ENCODE measurements around the gene AP1G1.

Gene AP1G1

DNA sequence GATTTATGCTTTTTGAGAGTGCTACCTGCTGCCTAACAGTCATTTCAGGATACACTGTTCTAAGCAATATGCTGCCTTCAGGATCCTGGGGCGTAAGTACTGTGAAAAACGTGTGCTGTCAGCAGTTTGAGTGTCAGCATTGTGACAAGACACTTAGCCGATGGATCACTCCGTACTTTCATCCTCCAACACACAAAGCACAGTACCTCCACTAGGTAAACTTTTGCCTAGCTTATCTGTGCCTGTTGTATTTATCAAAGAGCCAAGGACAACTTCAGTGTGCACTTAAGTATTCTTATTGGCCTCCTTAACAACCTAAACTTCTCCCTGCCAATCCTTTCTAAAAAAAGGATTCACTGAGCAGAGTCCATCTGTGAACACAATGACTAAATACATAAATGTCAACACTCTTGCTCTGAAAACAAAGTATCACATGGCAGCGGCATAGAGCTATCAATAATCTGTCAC, 50.3 kb downstream of the AP1G1 start:
- DNase-seq (ENCODE audit: extremely low read depth in 1 of 2, low read depth in 1 of 2), result no peak

DNA sequence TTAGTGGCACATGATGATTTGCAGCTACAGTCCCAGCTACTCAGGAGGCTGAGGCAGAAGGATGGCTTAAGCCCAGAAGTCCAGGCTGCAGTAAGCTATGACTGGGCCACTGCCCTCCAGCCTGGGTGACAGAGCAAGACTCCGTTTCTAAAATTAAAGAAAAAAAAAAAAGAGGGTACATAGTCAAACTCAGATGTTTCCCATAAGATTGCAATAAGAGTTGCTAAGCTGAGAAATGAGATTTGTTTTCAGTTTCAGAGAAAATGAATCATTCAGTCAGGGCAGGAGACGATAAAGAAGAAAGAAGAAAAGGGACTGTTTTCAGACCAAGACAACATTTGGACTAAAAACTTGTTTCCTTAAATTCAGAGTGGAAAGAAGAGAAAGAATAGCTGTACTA, 54.0 kb downstream of the AP1G1 start:
- DNase-seq (ENCODE audit: extremely low read depth in 1 of 2, low read depth in 1 of 2), result no peak

DNA sequence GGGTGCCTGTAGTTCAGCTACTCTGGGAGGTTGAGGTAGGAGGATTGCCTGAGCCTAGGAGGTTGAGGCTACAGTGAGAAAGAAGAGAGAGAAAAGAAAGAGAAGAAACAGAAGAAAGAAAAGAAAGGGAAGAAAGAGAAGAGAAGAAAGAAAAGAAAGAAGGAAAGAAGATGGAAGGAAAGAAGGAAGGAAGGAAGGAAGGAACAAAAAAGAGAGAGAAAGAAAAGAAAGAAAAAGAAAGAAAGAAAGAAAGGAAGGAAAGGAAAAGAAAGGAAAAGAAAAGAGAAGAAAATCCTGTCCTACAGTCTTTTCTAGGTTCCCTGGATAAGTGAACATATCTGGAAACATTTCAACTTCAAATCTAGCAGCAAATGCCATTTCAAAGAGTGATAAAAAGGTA, 54.5 kb downstream of the AP1G1 start:
- no peak for DNase-seq (ENCODE audit: extremely low read depth in 1 of 2, low read depth in 1 of 2)

GRCh38 chr16:71748226-71748625, 60.4 kb downstream of the AP1G1 start:
- no peak for DNase-seq (ENCODE audit: extremely low read depth in 1 of 2, low read depth in 1 of 2)

DNA sequence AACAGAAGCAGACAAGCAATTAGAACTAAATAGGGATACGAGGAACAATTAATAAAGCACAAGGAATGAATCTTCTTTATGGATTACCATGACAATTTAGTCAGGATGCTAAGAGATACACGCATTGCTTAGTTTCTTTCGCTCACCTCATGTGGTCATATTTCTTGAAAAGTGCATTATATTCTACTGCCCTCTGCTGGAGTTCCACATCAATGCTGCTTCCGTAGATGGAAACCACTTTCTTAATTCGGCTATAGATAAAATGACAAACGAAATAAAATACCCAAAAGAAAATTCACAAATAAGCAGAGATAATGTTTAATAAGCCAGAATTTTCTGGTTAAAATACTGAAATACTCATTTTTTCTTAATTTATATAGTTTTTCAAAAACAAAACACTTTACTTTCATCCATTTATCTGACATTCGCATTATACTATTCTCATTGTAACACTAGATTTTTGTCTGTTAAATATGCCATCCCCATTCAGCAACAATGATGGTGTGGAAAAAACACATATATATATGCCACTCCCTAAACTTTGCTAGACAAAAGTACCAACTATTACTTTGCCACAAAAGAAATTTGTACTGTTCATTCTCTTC, 62.1 kb downstream of the AP1G1 start:
- DNase-seq (ENCODE audit: extremely low read depth in 1 of 2, low read depth in 1 of 2), result no peak

- no peak for DNase-seq (ENCODE audit: extremely low read depth in 1 of 2, low read depth in 1 of 2)
Observed at GRCh38 chr16:71738855-71739254, 69.8 kb downstream of the AP1G1 start.

GRCh38 chr16:71737501-71737900, 71.1 kb downstream of the AP1G1 start:
- DNase-seq (ENCODE audit: extremely low read depth in 1 of 2, low read depth in 1 of 2), result no peak

DNA sequence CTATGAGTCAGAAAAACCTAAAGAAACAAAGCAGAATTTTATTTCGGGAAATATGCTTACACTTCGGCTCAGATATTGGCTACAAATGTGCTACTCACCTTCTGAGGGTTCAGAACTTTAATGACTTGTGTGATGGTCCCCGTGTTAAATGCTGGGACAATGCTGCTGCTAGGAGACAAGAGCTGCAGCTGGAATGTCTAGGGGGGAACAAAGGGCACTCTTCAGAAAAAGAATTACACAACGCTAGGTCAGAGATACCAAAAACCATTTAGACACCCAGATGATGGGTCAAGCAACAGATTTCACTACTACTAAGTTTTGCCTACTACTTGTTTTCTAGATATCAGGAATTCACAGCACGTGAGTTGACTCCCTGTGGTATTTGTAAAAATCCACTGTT, 74.1 kb downstream of the AP1G1 start:
- DNase-seq (ENCODE audit: extremely low read depth in 1 of 2, low read depth in 1 of 2), result no peak

DNA sequence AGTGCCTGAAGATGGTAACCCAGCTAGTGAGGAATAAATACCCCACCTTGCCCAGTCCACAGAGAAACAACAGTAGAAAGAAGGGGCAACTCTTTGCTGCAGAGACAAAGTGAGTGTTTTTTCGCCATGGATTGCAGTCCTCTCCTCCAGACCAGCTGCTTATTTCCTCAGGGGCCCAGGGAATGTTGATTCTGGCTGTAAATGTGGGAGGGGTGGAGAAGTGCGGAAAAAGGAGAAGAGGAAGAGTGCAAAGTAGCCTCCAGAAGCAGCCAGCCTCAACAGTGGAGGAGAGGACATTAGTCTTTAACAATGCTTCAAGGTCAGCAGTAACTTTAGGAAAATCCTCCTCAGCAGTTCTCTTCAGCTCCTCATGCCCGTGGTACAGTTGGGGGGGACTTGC, 76.0 kb downstream of the AP1G1 start:
- DNase-seq (ENCODE audit: extremely low read depth in 1 of 2, low read depth in 1 of 2), result no peak

GRCh38 chr16:71727551-71728324, 80.9 kb downstream of the AP1G1 start:
- no peak for DNase-seq (ENCODE audit: extremely low read depth in 1 of 2, low read depth in 1 of 2)

DNA sequence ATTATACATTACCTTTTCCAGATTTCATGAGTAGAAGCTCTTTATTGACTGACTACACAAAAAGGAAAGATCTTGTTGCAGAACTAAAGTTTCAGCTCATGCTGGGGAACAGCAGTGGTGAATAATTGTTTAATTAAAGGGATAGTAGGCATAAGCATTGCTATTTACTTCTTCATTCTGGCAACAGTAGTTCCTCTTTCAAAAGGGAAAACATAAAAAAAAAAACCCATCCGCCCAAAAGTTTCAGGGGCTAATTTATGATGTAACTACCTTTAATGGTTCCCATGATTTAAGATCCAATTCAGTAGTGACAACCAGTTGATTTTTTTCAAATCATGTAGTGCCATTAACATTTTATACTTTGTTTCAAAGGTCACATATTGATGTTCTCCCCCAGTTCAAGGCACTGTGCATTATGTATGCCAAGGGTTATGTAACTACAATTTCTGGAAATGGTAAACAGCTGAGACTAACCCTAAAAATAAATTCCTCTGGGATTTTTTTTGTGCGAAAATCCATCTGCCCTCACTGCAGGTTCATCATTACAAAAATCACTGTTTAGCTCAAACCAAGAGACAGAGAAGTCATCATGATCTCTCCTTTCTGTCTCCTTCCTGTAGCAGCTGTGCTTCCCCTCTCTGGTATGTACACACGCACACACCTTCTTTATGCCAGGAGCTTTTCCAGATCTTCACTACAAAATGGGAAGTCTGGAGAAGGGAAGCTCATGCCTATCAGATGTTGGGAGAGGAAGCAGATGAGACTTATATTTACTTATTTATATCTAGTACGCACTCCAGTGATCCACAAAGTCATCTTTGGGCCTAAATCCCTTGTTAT, 81.9 kb downstream of the AP1G1 start:
- no peak for DNase-seq (ENCODE audit: extremely low read depth in 1 of 2, low read depth in 1 of 2)

DNA sequence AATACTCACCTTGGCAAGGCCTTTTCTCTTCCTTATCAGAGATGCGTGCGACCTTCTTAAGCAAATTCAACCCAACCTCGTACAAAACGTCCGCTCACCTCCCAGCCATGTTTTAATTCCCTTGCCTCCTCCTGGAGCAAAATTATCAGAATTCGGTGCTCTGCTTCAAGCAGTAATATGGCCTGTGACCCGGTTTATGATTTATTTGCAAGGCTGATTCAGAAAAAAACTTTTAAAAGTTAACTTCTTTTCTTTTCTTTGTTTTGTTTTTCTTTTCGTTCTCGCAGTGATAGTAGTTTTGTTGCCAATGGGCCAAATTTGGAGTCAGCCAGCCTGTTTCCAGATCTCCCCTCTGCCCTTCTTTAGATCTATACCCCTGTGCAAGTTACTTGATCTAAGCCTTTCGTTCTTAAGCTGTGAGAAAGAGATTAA, 84.3 kb downstream of the AP1G1 start, which contains the start of gene PHLPP2:
PHLPP2 (minus strand) TSS at position 382 of the 432 bp plus-strand sequence. CDS start 9,906 bp downstream, outside the sequence.
- DNase-seq (ENCODE audit: extremely low read depth in 1 of 2, low read depth in 1 of 2), result no peak

DNA sequence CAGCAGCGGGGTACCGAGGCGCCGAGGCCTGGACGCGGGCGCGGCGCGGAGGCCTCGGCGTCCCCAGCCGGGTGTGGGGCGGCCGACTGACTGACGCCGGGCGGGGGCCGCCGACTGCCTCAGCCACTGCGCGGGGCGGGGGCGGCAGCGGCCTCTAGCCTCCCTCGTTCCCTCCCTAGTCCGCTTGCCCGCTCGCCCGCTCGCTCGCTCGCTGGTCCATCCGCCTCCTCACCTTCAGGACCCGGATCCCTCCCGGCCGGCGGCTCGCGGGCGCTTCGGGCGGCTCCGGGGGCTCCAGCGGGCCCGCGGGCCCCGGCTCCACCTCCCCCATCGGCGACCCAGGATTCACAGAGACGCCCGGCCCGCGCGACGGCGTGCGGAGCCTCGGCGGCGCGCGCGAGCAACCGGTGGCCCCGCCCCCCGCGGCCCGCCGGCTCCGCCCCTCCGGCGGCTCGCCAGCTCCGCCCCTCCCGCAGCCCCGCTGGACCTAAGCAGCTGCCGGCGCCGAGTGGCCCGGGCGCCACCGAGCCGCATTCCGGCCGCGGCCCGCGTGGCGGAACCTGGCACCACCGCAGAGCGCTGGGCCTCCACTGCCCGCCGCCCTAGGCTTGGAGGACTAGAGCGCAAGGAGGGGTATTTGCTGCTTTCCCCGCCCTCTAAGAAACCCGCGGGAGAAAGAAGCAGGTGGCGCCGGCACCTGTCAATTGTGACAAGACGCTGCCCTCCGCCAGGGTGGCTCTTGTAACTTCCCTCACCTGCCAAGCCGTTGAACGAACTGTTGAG, 84.9 kb downstream of the AP1G1 start:
- peak; percentile 40 to 70 for DNase-seq (ENCODE audit: extremely low read depth in 1 of 2, low read depth in 1 of 2)

DNA sequence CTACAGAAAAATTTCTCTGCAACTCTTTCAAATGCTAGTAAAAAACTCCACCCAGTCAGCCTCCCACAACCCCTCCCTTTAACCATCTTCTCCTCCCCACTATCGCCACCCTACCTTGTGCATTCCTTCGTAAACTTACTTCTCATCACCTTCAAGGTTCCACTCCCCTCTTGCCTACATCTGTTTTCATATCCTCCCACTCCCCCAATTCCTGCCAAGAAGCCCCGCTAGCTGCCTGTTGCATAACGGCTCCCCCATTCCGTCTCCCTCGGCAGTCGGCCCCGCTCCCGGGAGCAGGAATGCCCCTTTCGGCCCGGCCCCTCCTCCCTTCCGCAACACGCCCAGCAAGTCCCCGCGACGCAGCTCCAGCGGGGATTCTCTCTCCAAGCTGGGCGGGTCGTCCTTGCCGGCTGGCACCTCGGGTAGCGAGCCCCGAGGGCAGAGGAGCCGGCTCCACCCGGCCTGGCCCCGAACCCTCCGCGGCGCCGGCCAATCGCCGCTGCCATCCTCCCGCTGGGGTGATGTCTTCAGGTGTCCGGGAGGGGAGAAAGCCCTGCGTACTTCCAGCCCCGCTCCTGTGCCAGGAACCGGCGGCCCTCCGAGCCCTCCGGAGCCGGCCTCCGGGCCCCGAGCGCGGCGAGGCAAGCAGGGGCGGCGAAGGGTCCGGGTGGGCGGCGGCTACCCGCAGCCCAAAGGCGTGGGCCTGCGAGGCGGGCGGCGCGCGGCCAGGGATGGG, 85.7 kb downstream of the AP1G1 start:
- peak in 1 of 2 donors; percentile 36 for DNase-seq (ENCODE audit: extremely low read depth in 1 of 2, low read depth in 1 of 2)

- no peak for DNase-seq (ENCODE audit: extremely low read depth in 1 of 2, low read depth in 1 of 2)
Observed at GRCh38 chr16:71721066-71721740, 87.4 kb downstream of the AP1G1 start.

GRCh38 chr16:71712501-71712900, 96.1 kb downstream of the AP1G1 start:
- no peak for DNase-seq (ENCODE audit: extremely low read depth in 1 of 2, low read depth in 1 of 2)

DNA sequence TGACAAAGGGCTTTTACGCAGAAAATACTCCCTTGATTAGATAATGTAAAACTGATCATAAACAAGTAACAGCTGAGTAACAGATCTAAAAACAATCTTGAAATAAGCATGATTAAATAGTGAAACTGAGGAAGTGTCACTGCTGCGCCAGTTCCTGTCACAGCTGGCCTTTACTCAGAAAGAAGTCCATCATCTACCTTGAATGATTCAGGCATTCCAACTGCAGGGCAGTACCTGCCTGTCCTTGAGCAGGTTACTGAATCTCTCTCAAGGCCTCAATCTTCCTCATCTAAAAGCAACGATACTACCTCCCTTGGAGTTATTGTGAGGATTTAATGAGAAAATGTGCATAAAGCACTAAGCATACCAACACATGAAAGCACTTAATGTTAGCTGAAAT, 96.8 kb downstream of the AP1G1 start:
- DNase-seq (ENCODE audit: extremely low read depth in 1 of 2, low read depth in 1 of 2), result no peak

- no peak for DNase-seq (ENCODE audit: extremely low read depth in 1 of 2, low read depth in 1 of 2)
Observed at GRCh38 chr16:71709229-71709781, 99.3 kb downstream of the AP1G1 start.

DNA sequence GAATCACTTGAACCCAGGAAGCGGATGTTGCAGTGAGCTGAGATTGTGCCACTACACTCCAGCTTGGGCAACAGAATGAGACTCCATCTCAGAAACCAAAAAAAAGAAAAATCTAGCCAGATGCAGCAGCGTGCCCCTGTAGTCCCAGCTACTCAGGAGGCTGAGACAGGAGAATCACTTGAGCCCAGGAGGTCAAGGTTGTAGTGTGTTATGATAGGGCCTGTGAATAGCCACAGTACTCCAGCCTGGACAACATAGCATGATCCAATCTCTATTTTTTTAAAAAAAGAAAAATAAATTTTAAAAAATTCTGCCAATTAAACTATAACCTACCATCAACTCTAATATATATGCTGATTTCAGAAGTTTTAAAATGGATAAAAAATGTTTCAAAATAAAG, 99.9 kb downstream of the AP1G1 start:
- DNase-seq (ENCODE audit: extremely low read depth in 1 of 2, low read depth in 1 of 2), result no peak
